ENCODE data around the gene CTAGE1.

The CTAGE1 gene

GRCh38 chr18:22408059-22408458, 9.7 kb downstream of the CTAGE1 start:
- H3K27me3 ChIP-seq (ENCODE audit: control insufficient read depth in 3 of 3, insufficient read depth in 3 of 3, low read depth in 1 of 3, low read length in 3 of 3) = no peaks in the 10 kb centered on the region
- no peak overlapping the region for H2BK12ac ChIP-seq (ENCODE audit: low read length)
- no peak overlapping the region for H3K4me3 ChIP-seq (ENCODE audit: low read length in 2 of 2)
- H4K8ac ChIP-seq (ENCODE audit: low read depth, low read length) = no peak overlapping the region
- H3K14ac ChIP-seq (ENCODE audit: low read length) = no peak overlapping the region
- no peaks in the 10 kb centered on the region for H3K4me1 ChIP-seq (ENCODE audit: control insufficient read depth in 2 of 2, insufficient read depth in 1 of 2, low read depth in 1 of 2, low read length in 2 of 2)
- H2BK5ac ChIP-seq (ENCODE audit: low read length) = no peak overlapping the region
- no peak overlapping the region for H3K27ac ChIP-seq (replicated peaks; ENCODE audit: low read length)
- no peak overlapping the region for H3K4ac ChIP-seq (ENCODE audit: low read length)
- H3K9ac ChIP-seq (ENCODE audit: low read depth, low read length, poor library complexity) = no peak overlapping the region
- no peak overlapping the region for H4K91ac ChIP-seq (ENCODE audit: low read depth, low read length, poor library complexity)
- no peak overlapping the region for H3K18ac ChIP-seq (ENCODE audit: low read length)
- H3K36me3 ChIP-seq (replicated peaks in 1 of 2; ENCODE audit: control insufficient read depth in 2 of 2, insufficient read depth in 2 of 2, low read length in 2 of 2) = no peaks in the 10 kb centered on the region
- no peaks in the 10 kb centered on the region for H3K79me1 ChIP-seq (ENCODE audit: low read depth, low read length)
- no peak overlapping the region for H2AFZ ChIP-seq (ENCODE audit: low read length)
- H3K9me3 ChIP-seq (replicated peaks in 1 of 2; ENCODE audit: control insufficient read depth in 2 of 2, insufficient read depth in 1 of 2, low read depth in 1 of 2, low read length in 2 of 2) = no peaks in the 10 kb centered on the region
- no peak overlapping the region for H2BK15ac ChIP-seq (ENCODE audit: low read length)
- H2AK5ac ChIP-seq (ENCODE audit: low read depth, low read length) = no peak overlapping the region
- no CpG with 5 or more reads among the region's 3 CpGs for WGBS, 2 donors (ENCODE audit: extremely low coverage in 2 of 2, insufficient read length in 2 of 2, insufficient replicate concordance in 1 of 2)
- no peak overlapping the region for H3K23ac ChIP-seq (ENCODE audit: low read depth, low read length, poor library complexity)
- no peak overlapping the region for H2BK120ac ChIP-seq (ENCODE audit: low read depth, low read length)
- H3K4me2 ChIP-seq (ENCODE audit: insufficient read depth, low read length, poor library complexity, severe bottlenecking) = no peak overlapping the region
- no peak for DNase-seq (ENCODE audit: low spot score)

- Histone ChIP-seq H2AK5ac (ENCODE audit: low read depth, low read length) (no peak overlapping the region), H4K91ac (ENCODE audit: low read depth, low read length, poor library complexity) (no peak overlapping the region), H3K4me3 (ENCODE audit: low read length in 2 of 2) (no peak overlapping the region), H3K9ac (ENCODE audit: low read depth, low read length, poor library complexity) (no peak overlapping the region), H3K14ac (ENCODE audit: low read length) (no peak overlapping the region), H3K27me3 (ENCODE audit: control insufficient read depth in 3 of 3, insufficient read depth in 3 of 3, low read depth in 1 of 3, low read length in 3 of 3) (no peaks in the 10 kb centered on the region), H3K4me1 (ENCODE audit: control insufficient read depth in 2 of 2, insufficient read depth in 1 of 2, low read depth in 1 of 2, low read length in 2 of 2) (no peaks in the 10 kb centered on the region), H3K36me3 (replicated peaks in 1 of 2; ENCODE audit: control insufficient read depth in 2 of 2, insufficient read depth in 2 of 2, low read length in 2 of 2) (no peaks in the 10 kb centered on the region), H3K9me3 (replicated peaks in 1 of 2; ENCODE audit: control insufficient read depth in 2 of 2, insufficient read depth in 1 of 2, low read depth in 1 of 2, low read length in 2 of 2) (no peaks in the 10 kb centered on the region), H2BK5ac (ENCODE audit: low read length) (no peak overlapping the region), H2BK120ac (ENCODE audit: low read depth, low read length) (no peak overlapping the region), H2BK15ac (ENCODE audit: low read length) (no peak overlapping the region), H3K4ac (ENCODE audit: low read length) (no peak overlapping the region), H3K27ac (replicated peaks; ENCODE audit: low read length) (no peak overlapping the region), H3K4me2 (ENCODE audit: insufficient read depth, low read length, poor library complexity, severe bottlenecking) (no peak overlapping the region), H3K18ac (ENCODE audit: low read length) (no peak overlapping the region), H2AFZ (ENCODE audit: low read length) (no peak overlapping the region), H3K23ac (ENCODE audit: low read depth, low read length, poor library complexity) (no peak overlapping the region), H2BK12ac (ENCODE audit: low read length) (no peak overlapping the region), H4K8ac (ENCODE audit: low read depth, low read length) (no peak overlapping the region), H3K79me1 (ENCODE audit: low read depth, low read length) (no peaks in the 10 kb centered on the region)
- DNase-seq (ENCODE audit: low spot score) = no peak
Observed at GRCh38 chr18:22405142-22405541, 12.6 kb downstream of the CTAGE1 start.

- Histone ChIP-seq H3K4me2 (ENCODE audit: insufficient read depth, low read length, poor library complexity, severe bottlenecking) (no peak overlapping the region), H3K79me1 (ENCODE audit: low read depth, low read length) (no peaks in the 10 kb centered on the region), H4K91ac (ENCODE audit: low read depth, low read length, poor library complexity) (no peak overlapping the region), H3K36me3 (replicated peaks in 1 of 2; ENCODE audit: control insufficient read depth in 2 of 2, insufficient read depth in 2 of 2, low read length in 2 of 2) (no peaks in the 10 kb centered on the region), H3K23ac (ENCODE audit: low read depth, low read length, poor library complexity) (no peak overlapping the region), H3K14ac (ENCODE audit: low read length) (no peak overlapping the region), H3K4me3 (ENCODE audit: low read length in 2 of 2) (no peak overlapping the region), H2AFZ (ENCODE audit: low read length) (no peak overlapping the region), H3K9ac (ENCODE audit: low read depth, low read length, poor library complexity) (no peak overlapping the region), H2BK5ac (ENCODE audit: low read length) (no peak overlapping the region), H2BK15ac (ENCODE audit: low read length) (no peak overlapping the region), H2BK120ac (ENCODE audit: low read depth, low read length) (no peak overlapping the region), H3K27ac (replicated peaks; ENCODE audit: low read length) (no peak overlapping the region), H2BK12ac (ENCODE audit: low read length) (no peak overlapping the region), H3K4me1 (ENCODE audit: control insufficient read depth in 2 of 2, insufficient read depth in 1 of 2, low read depth in 1 of 2, low read length in 2 of 2) (no peaks in the 10 kb centered on the region), H2AK5ac (ENCODE audit: low read depth, low read length) (no peak overlapping the region), H4K8ac (ENCODE audit: low read depth, low read length) (no peak overlapping the region), H3K4ac (ENCODE audit: low read length) (no peak overlapping the region), H3K18ac (ENCODE audit: low read length) (no peak overlapping the region), H3K9me3 (replicated peaks in 1 of 2; ENCODE audit: control insufficient read depth in 2 of 2, insufficient read depth in 1 of 2, low read depth in 1 of 2, low read length in 2 of 2) (no peaks in the 10 kb centered on the region), H3K27me3 (ENCODE audit: control insufficient read depth in 3 of 3, insufficient read depth in 3 of 3, low read depth in 1 of 3, low read length in 3 of 3) (no peaks in the 10 kb centered on the region)
- DNase-seq (ENCODE audit: low spot score) = no peak
- no CpG with 5 or more reads among the region's 3 CpGs for WGBS, 2 donors (ENCODE audit: extremely low coverage in 2 of 2, insufficient read length in 2 of 2, insufficient replicate concordance in 1 of 2)
Observed at GRCh38 chr18:22403950-22404349, 13.8 kb downstream of the CTAGE1 start.

- H3K4me2 ChIP-seq (ENCODE audit: insufficient read depth, low read length, poor library complexity, severe bottlenecking) = no peak overlapping the region
Observed at GRCh38 chr18:22399949-22400348, 17.8 kb downstream of the CTAGE1 start.

More at GRCh38 chr18:22399949-22400348, 17.8 kb downstream of the CTAGE1 start:
- H3K9ac ChIP-seq (ENCODE audit: low read depth, low read length, poor library complexity) = no peak overlapping the region
- no peak overlapping the region for H3K18ac ChIP-seq (ENCODE audit: low read length)
- no peak overlapping the region for H3K4ac ChIP-seq (ENCODE audit: low read length)
- no peak overlapping the region for H3K27ac ChIP-seq (replicated peaks; ENCODE audit: low read length)
- no peak overlapping the region for H2AK5ac ChIP-seq (ENCODE audit: low read depth, low read length)
- no peak overlapping the region for H4K91ac ChIP-seq (ENCODE audit: low read depth, low read length, poor library complexity)
- H2BK5ac ChIP-seq (ENCODE audit: low read length) = no peak overlapping the region
- H3K14ac ChIP-seq (ENCODE audit: low read length) = no peak overlapping the region
- H3K27me3 ChIP-seq (ENCODE audit: control insufficient read depth in 3 of 3, insufficient read depth in 3 of 3, low read depth in 1 of 3, low read length in 3 of 3) = no peaks in the 10 kb centered on the region
- no peak for DNase-seq (ENCODE audit: low spot score)
- H2BK12ac ChIP-seq (ENCODE audit: low read length) = no peak overlapping the region
- WGBS, 2 donors (ENCODE audit: extremely low coverage in 2 of 2, insufficient read length in 2 of 2, insufficient replicate concordance in 1 of 2) = no CpG with 5 or more reads among the region's 3 CpGs
- no peak overlapping the region for H3K23ac ChIP-seq (ENCODE audit: low read depth, low read length, poor library complexity)
- H3K79me1 ChIP-seq (ENCODE audit: low read depth, low read length) = no peaks in the 10 kb centered on the region
- no peak overlapping the region for H2BK120ac ChIP-seq (ENCODE audit: low read depth, low read length)
- no peaks in the 10 kb centered on the region for H3K36me3 ChIP-seq (replicated peaks in 1 of 2; ENCODE audit: control insufficient read depth in 2 of 2, insufficient read depth in 2 of 2, low read length in 2 of 2)
- no peaks in the 10 kb centered on the region for H3K4me1 ChIP-seq (ENCODE audit: control insufficient read depth in 2 of 2, insufficient read depth in 1 of 2, low read depth in 1 of 2, low read length in 2 of 2)
- H4K8ac ChIP-seq (ENCODE audit: low read depth, low read length) = no peak overlapping the region
- H3K9me3 ChIP-seq (replicated peaks in 1 of 2; ENCODE audit: control insufficient read depth in 2 of 2, insufficient read depth in 1 of 2, low read depth in 1 of 2, low read length in 2 of 2) = no peaks in the 10 kb centered on the region
- H2AFZ ChIP-seq (ENCODE audit: low read length) = no peak overlapping the region
- H3K4me3 ChIP-seq (ENCODE audit: low read length in 2 of 2) = no peak overlapping the region
- H2BK15ac ChIP-seq (ENCODE audit: low read length) = no peak overlapping the region
